NCI-H1930 (cell line): Measurements from ENCODE around the gene TPI1.

Experiments
- DNase-seq, 2 experiments: peaks; one replicate each; lab custom pipeline; 2025; lab: John Stamatoyannopoulos, UW

The TPI1 gene

GRCh38 chr12:6828781-6829535, 38.4 kb upstream of the TPI1 start:
- DNase-seq = peak; percentile 35 to 59

GRCh38 chr12:6829536-6830220, 37.7 kb upstream of the TPI1 start:
- DNase-seq = peak in 1 of 2 experiments; percentile 59

DNA sequence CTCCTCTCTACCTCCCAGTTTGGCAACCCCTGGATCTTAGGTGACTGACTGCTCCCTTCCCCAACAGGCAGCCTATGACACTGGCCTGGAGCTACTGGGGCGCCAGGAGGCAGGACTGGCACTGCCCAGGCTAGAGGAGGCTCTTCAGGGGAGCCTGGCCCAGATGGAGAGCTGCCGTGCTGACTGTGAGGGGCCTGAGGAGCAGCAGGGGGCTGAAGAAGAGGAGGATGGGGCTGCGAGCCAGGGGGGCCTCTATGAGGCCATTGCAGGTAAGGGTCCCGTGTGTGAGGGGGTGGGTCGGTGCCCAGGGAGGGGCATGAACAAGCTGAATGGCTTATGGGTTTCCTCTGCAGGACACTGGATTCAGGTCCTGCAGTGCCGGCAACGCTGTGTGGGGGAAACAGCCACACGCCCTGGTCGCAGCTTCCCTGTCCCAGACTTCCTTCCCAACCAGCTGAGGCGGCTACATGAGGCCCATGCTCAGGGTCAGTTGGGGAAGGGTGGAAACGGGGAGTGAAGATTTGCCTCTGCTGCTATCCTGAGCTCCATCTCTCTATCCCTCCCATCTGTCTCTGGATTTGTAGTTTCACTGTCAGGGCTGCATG, 36.9 kb upstream of the TPI1 start:
- DNase-seq = no peak

DNA sequence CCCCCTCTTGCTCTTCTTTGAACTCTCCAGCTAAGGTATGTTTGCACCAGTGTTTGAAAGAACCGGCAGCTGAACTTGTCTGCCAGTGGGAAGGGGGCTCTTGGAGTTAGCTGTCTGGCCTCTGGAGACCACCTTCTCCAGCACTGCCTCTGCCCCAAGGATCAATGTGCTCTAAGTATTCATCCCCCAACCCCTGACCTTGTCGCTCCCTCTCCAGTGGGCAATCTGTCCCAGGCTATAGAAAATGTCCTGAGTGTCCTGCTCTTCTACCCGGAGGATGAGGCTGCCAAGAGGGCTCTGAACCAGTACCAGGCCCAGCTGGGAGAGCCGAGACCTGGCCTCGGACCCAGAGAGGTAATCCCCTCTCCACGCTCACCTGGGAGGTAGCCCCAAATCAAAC, 36.3 kb upstream of the TPI1 start:
- DNase-seq = no peak

- no peak for DNase-seq
Measured at GRCh38 chr12:6831450-6831995, 35.8 kb upstream of the TPI1 start.

DNA sequence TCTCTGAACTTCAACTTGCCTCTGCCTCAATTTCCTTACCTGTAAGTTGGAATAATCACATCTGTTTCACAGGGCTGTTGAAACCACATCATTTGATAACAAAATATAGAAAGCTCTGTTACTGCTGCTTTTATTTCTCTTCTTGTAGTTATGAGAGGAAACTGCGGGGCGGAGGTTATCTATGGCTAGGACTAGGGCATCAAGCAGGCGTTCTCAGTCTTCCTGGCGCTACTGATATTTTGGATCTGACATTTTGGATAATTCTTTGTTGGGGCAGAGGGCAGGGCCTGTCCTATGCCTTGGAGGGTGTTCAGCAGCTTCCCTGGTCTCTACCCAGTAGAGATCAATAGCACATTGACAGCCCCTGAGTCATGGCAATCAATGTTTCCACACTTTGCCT, 35.2 kb upstream of the TPI1 start:
- no peak for DNase-seq

- DNase-seq = no peak
Measured at GRCh38 chr12:6833189-6833890, 34.0 kb upstream of the TPI1 start.

DNA sequence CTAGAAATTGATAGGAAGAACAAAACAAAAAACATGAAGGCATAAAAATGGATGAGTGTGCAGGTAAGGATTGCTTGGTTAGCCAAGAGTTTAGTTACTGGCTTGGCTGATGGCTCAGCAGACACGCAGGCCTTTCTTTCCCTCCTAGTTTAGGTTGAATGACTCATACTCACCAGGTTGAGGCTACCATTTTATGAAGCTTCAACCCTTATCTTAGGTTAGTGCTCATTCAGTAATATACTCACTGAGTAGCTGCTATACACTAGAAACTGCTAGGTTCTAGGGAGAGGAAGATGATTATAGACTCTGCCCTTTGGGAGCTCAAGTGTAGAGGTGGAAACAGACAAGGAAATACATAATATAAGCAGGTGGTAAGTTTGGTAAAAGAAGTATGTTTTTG, 33.1 kb upstream of the TPI1 start:
- DNase-seq = no peak

GRCh38 chr12:6834873-6835272, 32.5 kb upstream of the TPI1 start:
- DNase-seq = no peak

GRCh38 chr12:6836851-6837250, 30.5 kb upstream of the TPI1 start:
- no peak for DNase-seq

DNA sequence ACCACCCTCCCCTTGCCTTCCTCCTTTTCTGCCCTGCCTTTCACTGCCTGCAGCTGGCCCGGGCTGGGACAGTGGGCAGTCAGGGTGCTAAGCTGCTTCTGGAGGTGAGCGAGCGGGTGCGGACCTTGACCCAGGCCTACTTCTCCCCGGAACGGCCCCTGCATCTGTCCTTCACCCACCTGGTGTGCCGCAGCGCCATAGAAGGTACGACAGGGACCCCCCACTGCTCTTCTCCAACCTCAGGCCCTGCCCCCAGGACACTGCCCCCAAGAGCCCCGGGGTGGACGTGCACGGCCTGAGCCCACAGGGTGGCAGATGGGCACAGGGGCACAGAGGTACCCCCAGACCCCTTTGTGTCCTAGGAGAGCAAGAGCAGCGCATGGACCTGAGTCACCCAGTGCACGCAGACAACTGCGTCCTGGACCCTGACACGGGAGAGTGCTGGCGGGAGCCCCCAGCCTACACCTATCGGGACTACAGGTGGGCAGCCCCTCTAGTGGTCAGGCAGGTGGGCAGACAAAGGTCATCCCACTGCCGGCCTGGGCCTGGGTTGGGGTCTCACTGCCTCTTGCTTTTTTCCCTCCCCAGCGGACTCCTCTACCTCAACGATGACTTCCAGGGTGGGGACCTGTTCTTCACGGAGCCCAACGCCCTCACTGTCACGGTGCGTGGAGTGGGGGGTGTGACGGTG, 29.8 kb upstream of the TPI1 start:
- no peak for DNase-seq

- DNase-seq = no peak
Measured at GRCh38 chr12:6838854-6839253, 28.5 kb upstream of the TPI1 start.

DNA sequence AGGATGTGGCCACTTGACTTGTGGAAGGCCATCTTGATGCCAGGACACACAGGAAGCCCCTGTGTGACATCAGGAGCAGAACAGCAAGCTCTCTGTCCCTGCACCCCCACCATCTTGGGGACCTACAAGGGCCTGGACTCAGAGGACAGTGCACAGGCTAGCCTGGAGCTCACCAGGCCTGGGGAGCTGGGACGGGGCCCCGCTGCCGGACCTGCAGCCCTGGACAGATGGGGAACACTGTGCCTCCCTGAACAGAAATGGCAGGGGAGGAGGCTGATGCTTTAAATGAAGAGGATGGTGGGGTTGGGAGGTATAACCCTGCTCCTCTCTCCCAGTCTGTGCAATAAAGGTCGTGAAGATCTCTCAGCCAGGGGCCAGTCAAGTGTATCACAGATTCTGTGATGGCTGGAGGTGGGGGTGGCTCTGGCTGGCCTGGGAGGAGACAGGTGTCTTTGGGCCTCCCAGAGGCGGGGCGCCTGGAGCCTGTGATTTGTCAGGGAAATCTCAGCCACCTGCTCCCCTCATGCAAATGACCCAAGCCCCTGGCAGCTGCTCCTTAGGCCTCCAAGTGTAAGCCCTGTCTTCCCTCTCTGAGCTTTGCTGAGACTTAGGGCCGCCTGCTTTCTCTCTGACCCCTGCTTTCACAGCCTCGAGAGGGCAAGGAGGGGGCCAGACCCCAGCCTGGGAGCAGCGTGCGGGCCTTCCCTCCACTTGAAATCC, 27.7 kb upstream of the TPI1 start:
- no peak for DNase-seq

- DNase-seq = no peak
Measured at GRCh38 chr12:6840330-6840729, 27.0 kb upstream of the TPI1 start.

- DNase-seq = no peak
Measured at GRCh38 chr12:6840761-6841515, 26.4 kb upstream of the TPI1 start, which contains the start of gene GNB3. GNB3 (plus strand) TSS chr12:6840925; CDS start chr12:6841288, 363 bp downstream.

GRCh38 chr12:6842075-6842474, 25.3 kb upstream of the TPI1 start:
- DNase-seq = no peak

GRCh38 chr12:6843118-6843902, 24.0 kb upstream of the TPI1 start:
- no peak for DNase-seq

- DNase-seq = no peak
Measured at GRCh38 chr12:6845395-6845794, 21.9 kb upstream of the TPI1 start.

DNA sequence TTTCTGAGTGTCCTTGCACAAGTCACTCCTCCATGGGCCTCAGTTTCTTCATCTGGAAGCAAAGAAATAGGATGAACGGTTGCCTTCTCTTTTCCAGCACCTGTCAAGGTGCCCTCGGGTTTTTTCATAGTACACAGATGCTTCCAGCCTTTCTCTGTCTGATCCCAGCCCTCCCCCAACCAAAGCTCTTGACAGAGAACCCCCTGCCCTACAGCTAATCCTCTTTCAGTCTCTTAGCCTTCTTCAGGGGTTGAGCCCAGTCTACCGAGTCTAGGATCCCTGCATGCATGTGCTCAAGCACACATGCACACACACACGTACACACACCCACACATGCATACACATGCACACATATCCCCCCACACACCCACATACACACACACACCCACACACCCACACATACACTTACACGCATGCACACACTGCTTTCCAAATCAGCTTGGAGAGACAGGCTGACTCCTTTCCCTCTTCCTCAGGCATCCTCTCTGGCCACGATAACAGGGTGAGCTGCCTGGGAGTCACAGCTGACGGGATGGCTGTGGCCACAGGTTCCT, 20.9 kb upstream of the TPI1 start:
- DNase-seq = no peak
